Endodermal cell (in vitro differentiated cells): Measurements from ENCODE around the gene BTBD18. TPM values are rescaled to one million over a fixed set of nuclear protein-coding genes. Genes with fewer than 3 reads are reported as not detected.

Experiments
- DNase-seq: peaks from one replicate; pipeline ENCODE4 v3.0.0-alpha.2; 2017
- H3K27ac ChIP-seq: 2 replicates; pipeline ENCODE4 v1.5.1; 2013; ENCODE audit warnings: mild to moderate bottlenecking, low read depth, low read length, moderate library complexity
- H3K27me3 ChIP-seq: 2 replicates; pipeline ENCODE4 v1.6.1; 2013; ENCODE audit warnings: mild to moderate bottlenecking, low read length, moderate library complexity; ENCODE audit not compliant: insufficient read depth, control insufficient read depth, poor library complexity, severe bottlenecking
- H3K36me3 ChIP-seq: 2 replicates; pipeline ENCODE4 v1.7.0; 2013; ENCODE audit warnings: mild to moderate bottlenecking, low read length, moderate library complexity; ENCODE audit not compliant: control insufficient read depth, insufficient read depth
- H3K4me1 ChIP-seq: one replicate; pipeline ENCODE4 v1.7.0; 2013; ENCODE audit warnings: low read length; ENCODE audit not compliant: control insufficient read depth, insufficient read depth
- H3K4me3 ChIP-seq: 2 replicates; pipeline ENCODE4 v1.5.1; 2013; ENCODE audit warnings: mild to moderate bottlenecking, low read length, moderate library complexity
- H3K9ac ChIP-seq: 2 replicates; pipeline ENCODE4 v1.6.1; 2013; ENCODE audit warnings: mild to moderate bottlenecking, low read length, moderate library complexity; ENCODE audit not compliant: poor library complexity, severe bottlenecking; ENCODE audit errors: extremely low read depth
- H3K9me3 ChIP-seq: 2 replicates; pipeline ENCODE4 v1.6.1; 2013; ENCODE audit warnings: mild to moderate bottlenecking, low read length, moderate library complexity; ENCODE audit not compliant: control insufficient read depth
- H3K27ac Mint-ChIP-seq: 2 replicates; pipeline ENCODE4 v1.8.0; 2020; ENCODE audit warnings: mixed read lengths
- H3K27me3 Mint-ChIP-seq: 2 replicates; pipeline ENCODE4 v1.8.0; 2021; ENCODE audit warnings: mild to moderate bottlenecking, mixed read lengths; ENCODE audit not compliant: insufficient read depth
- H3K36me3 Mint-ChIP-seq: 2 replicates; pipeline ENCODE4 v1.8.0; 2020; ENCODE audit warnings: low read depth, mixed read lengths
- H3K4me1 Mint-ChIP-seq: 2 replicates; pipeline ENCODE4 v1.8.0; 2020; ENCODE audit warnings: mixed read lengths
- H3K4me3 Mint-ChIP-seq: 2 replicates; pipeline ENCODE4 v1.8.0; 2020; ENCODE audit warnings: mild to moderate bottlenecking, moderate library complexity, mixed read lengths
- H3K9me3 Mint-ChIP-seq: 2 replicates; pipeline ENCODE4 v1.8.0; 2020; ENCODE audit warnings: mild to moderate bottlenecking, mixed read lengths
- CTCF ChIP-seq: fragments of 200-600 bp; sonication (generic); conservative IDR thresholded peaks from 2 replicates; pipeline ENCODE4 v1.5.0; 2021; ENCODE audit warnings: antibody characterized with exemption, mild to moderate bottlenecking
- WGBS, 2 experiments: methylation state at CpG; one replicate each; pipeline versions ENCODE4 v1.1.5 to v1.1.7; 2013; ENCODE audit warnings: missing lambda C conversion rate in 2 of 2, mixed read lengths in 1 of 2; ENCODE audit not compliant: insufficient coverage in 1 of 2, insufficient read length in 1 of 2; 5-methylcytosine and 5-hydroxymethylcytosine counted together
- total RNA-seq, 2 donors: library from RNA; stranded (reverse); fragmentation: NEBNext Ultra II Directional in 1 of 2; extraction: Animal tissue kit (Norgen Biotek cat#: 25700) in 1 of 2; gene quantifications; 2 replicates in 1 of 2; 3 replicates in 1 of 2; pipeline ENCODE4 v1.2.1, GENCODE V29; 2021

BTBD18 gene
- total RNA-seq, 2 donors from 2014 or later = not detected

GRCh38 chr11:57778318-57779037 is 26.9 kb upstream of the BTBD18 start:
- peaks cover 42% of the 10 kb centered on the region for H3K4me1 ChIP-seq

GRCh38 chr11:57777969-57778317 is 26.3 kb upstream of the BTBD18 start:
- Histone ChIP-seq H3K4me3 (peak overlapping the region; percentile 68), H3K9me3 (no peaks in the 10 kb centered on the region), H3K4me1 (peaks cover 42% of the 10 kb centered on the region), H3K36me3 (peaks cover 12% of the 10 kb centered on the region), H3K27ac (peak overlapping the region; percentile 98), H3K27me3 (no peaks in the 10 kb centered on the region), H3K9ac (peak overlapping the region; percentile 92)
- WGBS, 2 experiments = 21 to 27% methylated on average over 3 of the region's 3 CpGs
- peak overlapping the region; percentile 100 for H3K27ac Mint-ChIP-seq
- peaks cover 17% of the 10 kb centered on the region for H3K36me3 Mint-ChIP-seq
- H3K4me3 Mint-ChIP-seq = peak overlapping the region; percentile 51
- TF ChIP-seq CTCF = no peak
- H3K27me3 Mint-ChIP-seq = no peaks in the 10 kb centered on the region
- no peaks in the 10 kb centered on the region for H3K9me3 Mint-ChIP-seq
- peaks cover 85% of the 10 kb centered on the region for H3K4me1 Mint-ChIP-seq
- peak; percentile 63 for DNase-seq

More at GRCh38 chr11:57778318-57779037, 26.9 kb upstream of the BTBD18 start:
- no peak for TF ChIP-seq CTCF
- peak overlapping the region; percentile 68 for H3K4me3 ChIP-seq
- Mint-ChIP-seq H3K36me3 (peaks cover 20% of the 10 kb centered on the region), H3K4me1 (peaks cover 88% of the 10 kb centered on the region), H3K27ac (peak overlapping the region; percentile 100), H3K4me3 (peak overlapping the region; percentile 51), H3K27me3 (no peaks in the 10 kb centered on the region), H3K9me3 (no peaks in the 10 kb centered on the region)
- H3K9me3 ChIP-seq = no peaks in the 10 kb centered on the region
- 0 to 6% methylated on average over 1 to 6 of the region's 6 CpGs for WGBS, 2 experiments
- H3K27ac ChIP-seq = peak overlapping the region; percentile 98
- peak overlapping the region; percentile 92 for H3K9ac ChIP-seq
- H3K27me3 ChIP-seq = no peaks in the 10 kb centered on the region
- peaks cover 12% of the 10 kb centered on the region for H3K36me3 ChIP-seq
- peak; percentile 94 for DNase-seq

- Histone ChIP-seq H3K36me3 (peaks cover 14% of the 10 kb centered on the region), H3K27ac (peak overlapping the region; percentile 98), H3K9me3 (no peaks in the 10 kb centered on the region), H3K4me3 (peak overlapping the region; percentile 68), H3K4me1 (peaks cover 40% of the 10 kb centered on the region), H3K9ac (peak overlapping the region; percentile 92), H3K27me3 (no peaks in the 10 kb centered on the region)
- TF ChIP-seq CTCF = no peak
- Mint-ChIP-seq H3K27me3 (no peaks in the 10 kb centered on the region), H3K4me3 (peak overlapping the region; percentile 41), H3K9me3 (no peaks in the 10 kb centered on the region), H3K36me3 (peaks cover 8% of the 10 kb centered on the region), H3K27ac (peak overlapping the region; percentile 100), H3K4me1 (peaks cover 82% of the 10 kb centered on the region)
- DNase-seq = no peak
- WGBS, 2 experiments = 63% methylated on average over 2 of the region's 2 CpGs; no CpG with 5 or more reads in 1 of the 2 experiments
These were observed 25.1 kb upstream of the BTBD18 start for GRCh38 chr11:57776577-57777210.
